Activated T-helper 17 cell treated with anti-CD3 and anti-CD28 coated beads, Interleukin-2, amount 50 U/mL, for 72 hours (primary cell): ENCODE measurements around the gene FOLR1. TPM values are rescaled to one million over a fixed set of nuclear protein-coding genes. Genes with fewer than 3 reads are reported as not detected.
"Not testable (repeated sequence)": the region's sequence is repeated elsewhere in the genome, so short reads cannot be mapped to it uniquely, and the experiment has no call there.

Experiments used
- ATAC-seq: fragments of 150-1000 bp; cut with Tn5 transposase; replicated peaks from 2 replicates; pipeline ENCODE4 v1.10.0; 2021; ENCODE audit warnings: mild to moderate bottlenecking, moderate library complexity
- H3K27ac Mint-ChIP-seq: one replicate; pipeline ENCODE4 v1.8.0; 2022; ENCODE audit warnings: mixed read lengths
- H3K27me3 Mint-ChIP-seq: one replicate; pipeline ENCODE4 v1.8.0; 2022; ENCODE audit warnings: mixed read lengths
- H3K36me3 Mint-ChIP-seq: one replicate; pipeline ENCODE4 v1.8.0; 2022; ENCODE audit warnings: low read depth, mild to moderate bottlenecking, mixed read lengths
- H3K4me1 Mint-ChIP-seq: one replicate; pipeline ENCODE4 v1.8.0; 2022; ENCODE audit warnings: mixed read lengths
- H3K4me3 Mint-ChIP-seq: one replicate; pipeline ENCODE4 v1.8.0; 2022; ENCODE audit warnings: mild to moderate bottlenecking, mixed read lengths
- H3K9me3 Mint-ChIP-seq: one replicate; pipeline ENCODE4 v1.8.0; 2022; ENCODE audit warnings: mixed read lengths
- total RNA-seq, 2 donors: library from RNA; stranded (reverse); gene quantifications; one replicate each; pipeline ENCODE4 v1.2.3, GENCODE V29; 2022

The FOLR1 gene
- total RNA-seq, 2 donors from 2014 or later, result not detected

- no peaks in the 10 kb centered on the region for H3K9me3 Mint-ChIP-seq
- H3K4me3 Mint-ChIP-seq, result no peak overlapping the region
- no peaks in the 10 kb centered on the region for H3K27me3 Mint-ChIP-seq
- H3K4me1 Mint-ChIP-seq, result no peaks in the 10 kb centered on the region
- H3K27ac Mint-ChIP-seq, result no peak overlapping the region
- H3K36me3 Mint-ChIP-seq, result no peaks in the 10 kb centered on the region
- ATAC-seq, result no peak
Observed at GRCh38 chr11:72203163-72203562, 11.2 kb downstream of the FOLR1 start.

- Mint-ChIP-seq H3K36me3 (no peaks in the 10 kb centered on the region), H3K27ac (no peak overlapping the region), H3K9me3 (peaks cover 8% of the 10 kb centered on the region), H3K4me1 (no peaks in the 10 kb centered on the region), H3K27me3 (peaks cover 13% of the 10 kb centered on the region), H3K4me3 (no peak overlapping the region)
- no peak for ATAC-seq
Observed at GRCh38 chr11:72204886-72205285, 12.9 kb downstream of the FOLR1 start.

- H3K27ac Mint-ChIP-seq, H3K36me3 Mint-ChIP-seq, H3K4me3 Mint-ChIP-seq, H3K4me1 Mint-ChIP-seq, ATAC-seq: not testable (repeated sequence)
- H3K27me3 Mint-ChIP-seq, result peaks cover 23% of the 10 kb centered on the region
- peaks cover 12% of the 10 kb centered on the region for H3K9me3 Mint-ChIP-seq
Observed at GRCh38 chr11:72206794-72207193, 14.9 kb downstream of the FOLR1 start.

GRCh38 chr11:72208281-72208680, 16.3 kb downstream of the FOLR1 start:
- Mint-ChIP-seq H3K36me3 (no peaks in the 10 kb centered on the region), H3K9me3 (peaks cover 12% of the 10 kb centered on the region), H3K4me1 (no peaks in the 10 kb centered on the region), H3K4me3 (no peak overlapping the region), H3K27ac (no peak overlapping the region), H3K27me3 (peaks cover 28% of the 10 kb centered on the region)
- ATAC-seq, result no peak

GRCh38 chr11:72209101-72209500, 17.2 kb downstream of the FOLR1 start:
- peaks cover 12% of the 10 kb centered on the region for H3K9me3 Mint-ChIP-seq
- H3K27ac Mint-ChIP-seq, result no peak overlapping the region
- H3K4me1 Mint-ChIP-seq, result no peaks in the 10 kb centered on the region
- H3K36me3 Mint-ChIP-seq, result no peaks in the 10 kb centered on the region
- peaks cover 28% of the 10 kb centered on the region for H3K27me3 Mint-ChIP-seq
- ATAC-seq, result no peak
- no peak overlapping the region for H3K4me3 Mint-ChIP-seq

- H3K36me3 Mint-ChIP-seq, result no peaks in the 10 kb centered on the region
- ATAC-seq, result no peak
Observed at GRCh38 chr11:72216638-72217037, 24.7 kb downstream of the FOLR1 start, which contains the start of gene FOLR2. Gene FOLR2, plus strand, starts transcription at chr11:72216794. Its CDS starts 1,791 bp downstream, at chr11:72218585.

GRCh38 chr11:72217841-72218240, 25.9 kb downstream of the FOLR1 start:
- H3K4me3 Mint-ChIP-seq, result no peak overlapping the region
- H3K4me1 Mint-ChIP-seq, result no peaks in the 10 kb centered on the region
- H3K27me3 Mint-ChIP-seq, result peaks cover 10% of the 10 kb centered on the region
- H3K9me3 Mint-ChIP-seq, result no peaks in the 10 kb centered on the region
- no peak overlapping the region for H3K27ac Mint-ChIP-seq
- H3K36me3 Mint-ChIP-seq, result no peaks in the 10 kb centered on the region
- ATAC-seq, result no peak

More at GRCh38 chr11:72216638-72217037, 24.7 kb downstream of the FOLR1 start, which contains the start of gene FOLR2:
- Mint-ChIP-seq H3K27ac (no peak within 1 kb of the TSS), H3K27me3 (peaks cover 15% of the 10 kb centered on the region), H3K9me3 (no peaks in the 10 kb centered on the region), H3K4me1 (no peaks in the 10 kb centered on the region), H3K4me3 (no peak within 1 kb of the TSS)

- ATAC-seq, result no peak
- no peak overlapping the region for H3K4me3 Mint-ChIP-seq
- H3K4me1 Mint-ChIP-seq, result no peaks in the 10 kb centered on the region
- peaks cover 10% of the 10 kb centered on the region for H3K27me3 Mint-ChIP-seq
- no peaks in the 10 kb centered on the region for H3K36me3 Mint-ChIP-seq
- H3K27ac Mint-ChIP-seq, result no peak overlapping the region
- H3K9me3 Mint-ChIP-seq, result no peaks in the 10 kb centered on the region
Observed at GRCh38 chr11:72218251-72218745, 26.4 kb downstream of the FOLR1 start.

- H3K4me1 Mint-ChIP-seq, result peaks cover 7% of the 10 kb centered on the region
- no peak overlapping the region for H3K4me3 Mint-ChIP-seq
- no peak overlapping the region for H3K27ac Mint-ChIP-seq
- no peaks in the 10 kb centered on the region for H3K9me3 Mint-ChIP-seq
- peaks cover 5% of the 10 kb centered on the region for H3K36me3 Mint-ChIP-seq
- H3K27me3 Mint-ChIP-seq, result peaks cover 10% of the 10 kb centered on the region
- no peak for ATAC-seq
Observed at GRCh38 chr11:72220696-72221363, 28.9 kb downstream of the FOLR1 start.

- ATAC-seq, result no peak
- peaks cover 7% of the 10 kb centered on the region for H3K4me1 Mint-ChIP-seq
- no peaks in the 10 kb centered on the region for H3K9me3 Mint-ChIP-seq
- peak overlapping the region; percentile 94 for H3K4me3 Mint-ChIP-seq
- H3K27me3 Mint-ChIP-seq, result peaks cover 7% of the 10 kb centered on the region
- H3K36me3 Mint-ChIP-seq, result peaks cover 5% of the 10 kb centered on the region
- H3K27ac Mint-ChIP-seq, result no peak overlapping the region
Observed at GRCh38 chr11:72221386-72222075, 29.6 kb downstream of the FOLR1 start.

GRCh38 chr11:72222106-72222891, 30.4 kb downstream of the FOLR1 start:
- Mint-ChIP-seq H3K27ac (peak overlapping the region; percentile 75), H3K4me1 (peaks cover 7% of the 10 kb centered on the region), H3K27me3 (peaks cover 5% of the 10 kb centered on the region), H3K9me3 (no peaks in the 10 kb centered on the region), H3K4me3 (peak overlapping the region; percentile 94), H3K36me3 (peaks cover 5% of the 10 kb centered on the region)
- no peak for ATAC-seq

GRCh38 chr11:72222907-72223614, 31.1 kb downstream of the FOLR1 start:
- peaks cover 5% of the 10 kb centered on the region for H3K36me3 Mint-ChIP-seq
- H3K27ac Mint-ChIP-seq, result peak overlapping the region; percentile 75
- peak; percentile 86 for ATAC-seq

GRCh38 chr11:72223615-72224563, 31.9 kb downstream of the FOLR1 start:
- H3K27ac Mint-ChIP-seq, result peak overlapping the region; percentile 95

More at GRCh38 chr11:72222907-72223614, 31.1 kb downstream of the FOLR1 start:
- no peaks in the 10 kb centered on the region for H3K27me3 Mint-ChIP-seq
- peak overlapping the region; percentile 94 for H3K4me3 Mint-ChIP-seq
- H3K9me3 Mint-ChIP-seq, result no peaks in the 10 kb centered on the region
- H3K4me1 Mint-ChIP-seq, result peaks cover 7% of the 10 kb centered on the region

More at GRCh38 chr11:72223615-72224563, 31.9 kb downstream of the FOLR1 start:
- H3K4me3 Mint-ChIP-seq, result peak overlapping the region; percentile 94
- no peaks in the 10 kb centered on the region for H3K27me3 Mint-ChIP-seq
- H3K4me1 Mint-ChIP-seq, result peaks cover 7% of the 10 kb centered on the region
- H3K36me3 Mint-ChIP-seq, result peaks cover 10% of the 10 kb centered on the region
- no peaks in the 10 kb centered on the region for H3K9me3 Mint-ChIP-seq
- peak; percentile 69 for ATAC-seq
